Activated CD8-positive, alpha-beta memory T cell treated with anti-CD3 and anti-CD28 coated beads for 36 hours (primary cell): Measurements from ENCODE around the gene KIF5C. TPM values are rescaled to one million over a fixed set of nuclear protein-coding genes. Genes with fewer than 3 reads are reported as not detected.

ENCODE experiments used
- CTCF ChIA-PET: fragments of 350-600 bp; sonication (Branson Sonifier 250); formaldehyde crosslinking; loops from one replicate; lab custom pipeline; 2021; ENCODE audit warnings: antibody characterized with exemption; lab: Charles Lee
- POLR2A ChIA-PET: fragments of 350-600 bp; sonication (Branson Sonifier 250); formaldehyde crosslinking; loops from one replicate; lab custom pipeline; 2021; ENCODE audit warnings: antibody characterized with exemption; lab: Charles Lee
- total RNA-seq, 2 experiments: library from RNA; stranded (reverse); gene quantifications; one replicate each; pipeline ENCODE4 v1.2.3, GENCODE V29; 2021

The KIF5C gene
- total RNA-seq, 2 experiments from 2014 or later, result 24.3 to 25.4 TPM

DNA sequence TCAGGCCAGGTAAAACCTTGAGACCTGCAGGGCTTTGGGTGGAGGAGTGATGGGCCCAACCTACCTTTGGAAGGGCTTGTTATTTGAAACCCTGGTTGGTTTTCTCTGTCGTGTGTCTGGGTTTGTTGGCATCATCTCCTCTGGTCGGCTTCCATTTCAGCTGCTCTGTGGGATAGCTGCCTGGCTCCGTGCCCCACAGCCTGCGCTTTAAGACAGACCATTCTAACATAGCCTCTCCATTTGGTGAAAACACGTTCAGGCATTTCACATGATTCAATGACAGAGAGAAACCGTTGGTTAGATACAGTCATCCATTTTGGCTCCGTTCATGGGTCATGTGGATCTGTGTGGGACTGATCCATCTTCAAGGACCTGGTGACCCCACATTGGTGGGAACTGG is 126.5 kb downstream of the KIF5C start:
- CTCF ChIA-PET, result interaction anchor here (1.1 kb wide), 1 partner anchor 14 kb away, joined by 3 read pairs; no protein-coding TSS in a partner anchor
- POLR2A ChIA-PET, result interaction anchor here (0.6 kb wide), 1 partner anchor 291 kb away, joined by 3 read pairs; no protein-coding TSS in a partner anchor

DNA sequence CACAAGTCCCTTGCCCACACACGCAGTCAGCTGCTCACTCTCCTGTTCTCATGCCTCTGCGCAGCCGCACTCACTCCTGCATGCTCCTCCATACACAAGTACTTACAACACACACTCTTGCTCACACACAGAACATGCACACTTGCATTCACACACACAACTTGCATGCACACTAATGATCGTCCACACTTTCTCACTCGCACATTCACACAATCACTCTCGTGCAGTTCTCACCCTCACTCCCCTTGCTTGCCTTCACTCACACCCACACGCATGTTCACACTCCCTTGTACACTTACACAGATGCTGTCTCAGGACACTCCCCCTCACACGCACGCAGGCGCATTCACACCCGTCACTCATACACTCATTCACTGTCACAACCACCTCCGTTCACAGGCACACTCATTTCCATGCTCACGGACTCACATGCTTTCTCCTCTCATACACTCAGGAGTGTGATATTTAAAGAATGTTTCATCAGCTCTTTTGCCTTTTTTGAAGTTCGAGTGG is 127.4 kb downstream of the KIF5C start:
- CTCF ChIA-PET, result no interaction called here
- POLR2A ChIA-PET, result interaction anchor here (0.6 kb wide), 1 partner anchor 292 kb away, joined by 3 read pairs; no protein-coding TSS in a partner anchor

DNA sequence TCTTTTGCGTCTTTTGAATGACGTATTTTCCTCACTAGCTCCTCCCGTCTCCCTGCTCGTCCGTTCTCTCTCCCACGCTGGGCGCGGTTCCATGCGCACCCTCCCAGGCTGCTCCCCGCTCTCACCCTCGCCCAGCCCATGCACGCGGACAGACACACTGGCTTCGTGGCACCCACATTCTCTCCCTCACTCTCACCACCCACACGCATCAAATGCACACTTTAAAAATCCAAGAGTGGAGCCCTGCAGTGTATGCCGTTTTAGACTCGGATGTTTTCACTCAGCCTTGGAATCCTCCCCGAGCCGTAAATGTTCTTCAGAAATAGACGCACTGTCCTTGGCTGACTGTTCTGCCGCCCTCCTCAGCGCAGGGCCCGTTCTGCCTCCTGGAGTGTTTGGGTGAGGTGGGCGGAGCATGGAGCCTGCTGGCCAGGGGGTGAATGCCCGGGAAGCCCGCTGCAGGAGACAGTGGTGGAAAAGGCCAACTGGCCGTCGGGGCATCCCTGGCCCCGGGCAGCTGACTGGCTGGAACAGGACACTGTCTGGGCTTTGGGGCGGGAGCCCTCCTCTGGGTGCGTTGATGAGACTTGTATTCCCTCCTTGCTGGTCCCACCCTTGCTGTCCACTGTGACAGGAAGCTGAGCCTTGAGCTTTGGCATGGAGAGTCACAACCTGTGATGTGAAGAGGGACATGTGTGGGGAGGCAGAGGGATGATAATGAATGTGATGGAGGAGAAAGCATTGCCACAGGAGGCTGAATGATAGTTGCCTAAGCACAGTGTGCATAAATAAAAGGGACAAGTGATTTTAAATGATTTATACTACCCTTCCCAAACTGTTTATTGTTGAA is 128.1 kb downstream of the KIF5C start:
- POLR2A ChIA-PET, result no interaction called here
- CTCF ChIA-PET, result no interaction called here

DNA sequence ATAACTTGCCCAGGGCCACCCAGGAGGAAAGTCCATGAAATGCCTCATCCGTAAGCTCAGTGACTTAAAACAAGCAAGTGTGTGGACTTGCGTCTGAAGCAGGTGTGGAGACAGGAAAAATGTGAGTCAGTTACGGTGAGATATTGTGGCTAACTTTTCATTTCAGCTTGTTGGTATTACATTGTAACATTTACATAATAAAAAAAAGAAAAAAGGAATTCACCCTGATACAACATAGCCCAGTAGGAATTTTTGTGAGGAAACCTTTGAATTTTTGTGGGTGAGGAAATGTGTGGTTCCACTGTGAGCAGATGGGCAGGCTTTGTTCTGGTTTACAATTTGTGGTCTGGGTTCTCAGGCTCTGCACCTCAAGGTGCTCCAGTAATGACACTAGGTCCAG is 129.8 kb downstream of the KIF5C start:
- ChIA-PET CTCF (no interaction called here), POLR2A (no interaction called here)

DNA sequence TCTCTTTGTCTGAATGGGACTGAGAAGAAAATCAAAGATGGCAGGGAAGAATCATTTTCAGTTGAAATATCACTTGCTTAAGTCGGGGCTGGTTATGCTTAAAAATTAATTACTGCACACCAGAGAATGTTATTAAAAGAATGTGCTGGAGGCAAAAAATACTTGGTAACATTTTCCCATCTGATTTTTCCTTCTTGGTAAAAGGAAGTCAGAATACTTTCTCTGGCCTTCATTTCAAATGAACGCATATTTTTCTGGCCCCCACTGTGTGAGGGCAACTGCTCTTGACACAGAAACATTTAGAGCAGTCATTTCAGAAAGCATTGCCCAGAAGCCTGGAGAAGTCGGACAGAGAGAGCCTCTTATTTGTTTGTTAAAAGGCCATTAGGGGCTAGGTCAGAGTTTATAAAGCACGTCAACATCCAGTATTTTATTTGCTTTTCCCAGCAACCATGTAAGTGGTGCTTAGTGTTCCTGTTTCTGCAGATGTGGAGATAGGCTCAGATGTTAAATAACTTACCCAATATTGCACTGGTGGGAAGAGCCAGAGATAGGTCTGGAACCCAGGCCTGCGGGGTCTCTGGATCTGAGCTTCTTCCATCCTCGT is 130.5 kb downstream of the KIF5C start:
- ChIA-PET CTCF (no interaction called here), POLR2A (no interaction called here)

DNA sequence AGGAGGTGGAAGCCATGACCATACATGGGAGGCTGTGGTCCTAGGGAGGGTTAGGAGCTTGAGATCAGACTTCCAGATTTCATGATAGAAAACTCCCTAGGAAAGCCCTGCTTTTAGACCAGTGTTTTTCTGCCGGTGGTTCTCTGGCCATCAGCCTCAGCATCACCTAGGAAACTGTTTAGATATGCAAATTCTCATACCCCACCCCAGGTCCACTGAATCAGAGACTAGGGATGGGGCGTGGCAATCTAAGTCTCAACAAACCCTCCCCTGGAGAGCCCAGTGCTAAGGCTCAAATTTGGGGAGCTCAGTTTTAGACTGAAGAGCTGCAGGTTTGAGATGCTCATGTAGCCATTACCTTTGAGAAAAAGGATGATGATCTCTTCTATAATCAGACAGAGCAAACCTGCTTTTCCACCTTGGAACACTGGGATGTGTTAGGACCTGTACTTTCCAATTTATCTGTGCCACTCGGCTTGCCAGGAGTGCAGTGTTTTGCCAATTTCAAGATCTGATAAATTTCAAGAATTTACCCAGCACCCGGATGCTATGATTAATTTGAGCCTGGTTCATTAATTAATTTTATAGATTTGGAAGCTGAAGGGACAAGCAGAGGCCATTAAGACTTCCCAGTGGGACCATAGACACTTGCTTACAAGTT is 132.0 kb downstream of the KIF5C start:
- ChIA-PET CTCF (no interaction called here), POLR2A (no interaction called here)

DNA sequence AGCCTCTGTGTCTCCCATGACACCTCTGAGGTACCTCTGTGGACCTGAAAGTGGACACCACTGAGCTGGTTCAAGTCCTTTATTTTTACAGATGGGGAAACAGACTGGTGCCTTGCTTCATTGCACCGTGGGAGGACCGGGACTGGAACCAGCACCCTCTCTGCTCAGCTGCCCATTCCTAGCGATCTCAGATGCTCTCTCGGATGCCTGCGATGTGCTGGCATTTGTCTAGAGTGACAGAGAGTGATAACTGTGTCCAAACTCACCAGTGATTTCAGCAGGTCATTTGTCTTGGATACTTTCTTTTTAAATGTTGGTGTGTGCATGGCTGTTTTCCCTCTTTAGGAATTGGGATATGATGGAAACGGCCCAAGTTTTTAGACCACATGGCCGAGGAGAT is 133.4 kb downstream of the KIF5C start:
- CTCF ChIA-PET, result no interaction called here
- POLR2A ChIA-PET, result no interaction called here

DNA sequence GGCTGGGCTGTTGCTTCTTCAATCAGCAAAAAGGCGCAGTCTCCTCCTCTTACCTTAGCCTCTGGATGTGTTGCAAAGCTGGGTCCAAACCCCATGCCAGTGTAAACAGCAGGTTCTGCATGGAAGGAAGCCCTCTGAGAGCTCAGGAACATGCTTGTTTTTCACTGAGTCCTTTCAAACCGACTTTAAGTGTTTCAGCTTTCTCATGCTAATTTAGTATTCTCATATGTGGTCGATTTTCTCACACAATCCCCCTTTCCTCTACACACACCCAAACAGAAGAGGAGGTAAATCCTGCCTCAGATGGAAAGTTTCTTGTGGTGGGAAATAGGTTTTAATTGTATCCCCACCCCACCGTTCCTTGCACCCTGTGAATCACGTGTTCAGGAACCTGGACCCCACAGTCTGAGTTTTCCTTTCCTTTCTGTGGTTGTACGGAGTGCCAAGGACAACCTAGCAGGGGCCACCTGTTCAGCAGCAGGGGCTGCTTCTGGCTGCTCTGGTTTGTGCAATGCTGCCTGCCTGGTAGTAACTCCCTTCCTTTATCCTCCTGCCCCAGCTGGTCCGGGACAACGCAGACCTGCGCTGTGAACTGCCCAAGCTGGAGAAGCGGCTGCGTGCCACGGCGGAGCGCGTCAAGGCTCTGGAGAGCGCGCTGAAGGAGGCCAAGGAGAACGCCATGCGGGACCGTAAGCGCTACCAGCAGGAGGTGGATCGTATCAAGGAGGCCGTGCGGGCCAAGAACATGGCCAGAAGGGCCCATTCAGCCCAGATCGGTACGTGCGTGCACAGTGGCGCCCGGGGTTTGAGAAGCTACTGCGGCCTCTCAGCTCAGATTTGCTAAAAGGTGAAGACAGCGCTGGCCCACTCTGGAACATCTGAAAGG is 134.8 kb downstream of the KIF5C start:
- ChIA-PET POLR2A (no interaction called here), CTCF (no interaction called here)

DNA sequence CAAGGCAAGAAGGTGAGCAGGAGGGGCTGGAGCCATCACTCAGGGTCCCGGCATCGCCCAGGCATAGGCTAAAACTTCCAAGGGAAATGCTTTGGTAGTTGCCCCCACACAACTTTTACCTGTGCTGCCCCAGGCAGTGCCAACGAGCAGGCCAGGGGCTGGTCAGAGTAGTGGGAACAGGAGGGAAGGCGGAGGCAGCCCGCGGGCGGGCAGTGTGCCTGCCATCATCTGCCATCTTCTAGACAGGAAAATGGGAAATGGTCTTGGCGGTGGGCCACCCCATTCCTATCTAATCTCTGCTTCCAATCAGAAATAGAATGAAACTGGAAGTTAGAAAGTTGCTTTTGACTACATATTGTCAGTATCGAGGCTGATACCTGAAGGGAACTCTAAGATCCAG is 137.5 kb downstream of the KIF5C start:
- ChIA-PET CTCF (no interaction called here), POLR2A (no interaction called here)

DNA sequence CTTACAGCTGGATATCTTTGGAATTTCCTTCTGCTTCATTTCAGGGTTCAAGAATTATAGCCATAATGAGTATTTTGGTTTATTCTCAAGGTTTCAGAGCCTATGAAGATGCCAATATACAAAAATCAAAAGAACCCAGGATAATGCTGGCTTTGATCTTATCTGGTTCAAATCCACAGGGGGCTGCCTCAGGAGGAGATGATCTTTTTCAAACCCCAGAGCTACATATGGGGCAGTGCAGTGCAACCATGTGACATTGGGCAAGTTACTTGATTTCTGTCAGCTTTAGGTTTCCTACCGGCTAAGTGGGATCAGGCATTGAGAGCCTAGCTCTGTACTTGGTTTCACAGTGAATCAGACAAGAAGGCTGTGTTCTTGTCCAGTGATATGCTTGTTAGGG is 140.5 kb downstream of the KIF5C start:
- ChIA-PET POLR2A (no interaction called here), CTCF (interaction anchor here (1.4 kb wide), 1 partner anchor 14 kb away, joined by 3 read pairs; no protein-coding TSS in a partner anchor)

DNA sequence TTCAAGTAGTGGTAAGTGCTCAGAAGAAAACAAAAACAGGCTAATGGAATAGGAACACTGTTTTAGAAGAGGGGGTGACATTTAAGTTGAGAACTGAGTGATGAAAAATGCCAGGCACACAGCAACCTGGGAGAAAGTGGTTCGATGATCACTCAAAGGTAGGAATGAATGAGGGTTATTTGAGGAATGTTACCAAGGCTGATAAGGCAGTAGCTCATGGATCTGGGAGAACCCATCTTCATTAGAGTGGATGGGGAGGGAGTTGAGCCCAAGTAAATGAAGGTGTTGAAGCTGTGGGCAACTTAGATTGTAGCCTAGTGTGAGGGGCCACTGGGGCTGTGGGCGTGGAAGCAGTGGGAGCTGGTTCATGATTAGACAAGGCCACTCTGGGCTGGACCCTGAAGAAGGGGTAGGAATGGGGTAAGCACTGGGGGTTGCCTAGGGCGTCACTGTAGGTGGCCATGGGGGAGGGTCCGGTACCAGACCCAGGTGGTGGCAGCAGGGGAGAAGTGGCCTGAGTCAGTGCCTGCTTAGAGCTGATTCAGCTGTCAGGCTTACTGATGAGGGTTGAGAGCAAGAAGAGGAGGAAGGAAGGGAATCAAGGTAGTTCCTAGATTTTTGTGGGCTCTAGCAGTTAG is 141.0 kb downstream of the KIF5C start:
- ChIA-PET CTCF (interaction anchor here (1.4 kb wide), 1 partner anchor 15 kb away, joined by 3 read pairs; no protein-coding TSS in a partner anchor), POLR2A (no interaction called here)

DNA sequence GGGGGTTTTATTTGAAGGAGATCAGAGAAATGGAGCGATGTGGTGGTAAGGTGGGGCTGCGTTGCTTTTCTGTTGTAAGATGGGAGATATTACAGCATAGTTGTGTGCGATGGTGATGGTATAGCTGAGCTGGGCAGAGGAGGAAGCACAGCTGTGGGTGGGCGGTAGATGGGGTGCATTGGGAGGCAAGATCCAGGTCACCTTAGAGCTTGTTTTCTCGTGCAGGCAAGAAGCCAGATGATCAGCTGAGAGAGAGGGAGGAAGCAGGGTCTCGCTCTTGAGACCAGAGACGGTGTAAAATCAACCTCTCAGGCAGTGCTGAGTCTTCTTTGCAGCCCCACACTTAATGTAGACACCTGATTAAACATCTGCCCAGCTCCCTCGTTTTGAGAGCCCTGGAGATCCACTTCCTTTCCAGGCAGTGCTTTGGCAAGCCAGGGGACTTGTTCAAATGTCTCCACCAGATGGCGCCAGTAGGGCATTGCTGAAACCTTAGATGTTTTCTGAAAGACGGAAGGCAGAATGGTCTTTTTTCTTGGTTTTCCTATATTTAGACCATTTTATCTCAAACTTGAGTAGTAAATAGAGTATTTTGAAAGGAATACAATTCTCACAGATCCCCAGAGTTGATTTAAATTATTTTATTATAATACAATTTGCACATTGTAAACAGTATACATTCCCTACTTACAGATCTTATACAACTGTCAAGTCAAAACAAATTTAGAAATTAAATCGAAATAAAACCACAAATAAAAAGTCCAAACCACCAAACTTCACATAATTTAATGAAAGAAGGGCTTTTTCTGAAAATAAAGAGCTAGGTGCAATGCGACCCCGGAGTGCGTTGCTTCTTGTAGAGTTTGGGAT is 142.3 kb downstream of the KIF5C start:
- ChIA-PET CTCF (interaction anchor here (0.6 to 1.5 kb wide), 7 partner anchors 11 to 544 kb away, joined by 3 to 8 read pairs (median 3); no protein-coding TSS in a partner anchor), POLR2A (no interaction called here)

DNA sequence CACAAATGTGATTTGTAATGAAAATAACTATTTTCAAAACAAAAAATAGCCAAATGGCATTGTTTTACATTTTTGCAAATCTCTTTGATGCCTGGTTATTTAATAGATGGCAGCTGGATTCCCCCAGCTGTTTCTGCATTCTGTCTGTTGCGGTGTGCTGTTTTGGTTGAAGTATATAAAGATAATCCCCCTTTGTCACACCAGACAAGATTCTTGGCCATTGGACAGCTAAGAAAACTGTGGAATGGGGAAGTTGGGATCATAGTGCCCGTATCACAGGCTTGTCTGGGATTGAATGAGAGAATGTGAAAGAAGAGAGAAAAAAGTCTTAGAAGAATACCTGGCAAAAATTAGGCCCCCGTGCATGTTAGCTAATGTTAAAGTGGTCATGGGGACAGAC is 144.0 kb downstream of the KIF5C start:
- ChIA-PET CTCF (interaction anchor here (1.5 kb wide), 1 partner anchor 9 kb away, joined by 6 read pairs; no protein-coding TSS in a partner anchor), POLR2A (no interaction called here)

DNA sequence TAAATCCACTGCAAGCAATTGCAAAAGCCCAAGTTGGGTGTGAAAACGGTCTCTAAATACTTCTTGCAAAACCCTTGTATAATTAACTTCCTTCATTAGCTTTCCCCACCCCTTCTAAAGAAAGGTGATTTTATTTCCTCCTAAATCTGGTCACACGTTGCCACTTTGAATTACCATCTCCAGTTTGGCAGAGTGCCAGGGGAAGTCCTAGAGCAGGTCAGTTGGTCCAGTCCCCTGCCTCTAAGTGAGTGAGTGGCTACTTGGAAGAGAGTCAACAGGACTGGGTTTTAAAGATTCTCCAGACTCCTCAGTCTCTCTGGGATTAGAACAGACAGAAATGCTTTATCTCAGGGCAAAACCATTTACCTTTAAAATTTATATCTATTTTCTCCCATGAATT is 144.7 kb downstream of the KIF5C start:
- ChIA-PET POLR2A (no interaction called here), CTCF (no interaction called here)

DNA sequence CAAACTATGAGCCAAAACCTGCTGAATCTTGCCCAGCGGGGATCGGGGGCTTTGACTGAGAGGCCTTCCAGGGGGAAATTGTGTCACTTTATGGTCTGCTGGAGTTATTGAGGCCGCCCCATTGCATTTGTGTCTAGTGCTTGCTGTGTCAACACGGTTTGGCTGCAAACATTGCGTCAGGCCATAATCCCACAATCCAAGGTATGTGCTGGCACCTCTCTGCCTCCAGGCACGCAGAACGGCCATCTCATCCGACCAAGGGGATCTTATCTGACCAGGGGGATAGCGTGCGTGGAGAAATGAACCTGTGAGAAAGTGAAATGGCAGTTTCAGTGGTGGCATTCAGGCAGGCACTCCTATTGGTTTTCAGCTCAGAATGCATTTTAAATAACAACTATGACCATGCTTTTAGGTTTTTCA is 145.4 kb downstream of the KIF5C start:
- ChIA-PET CTCF (no interaction called here), POLR2A (no interaction called here)

DNA sequence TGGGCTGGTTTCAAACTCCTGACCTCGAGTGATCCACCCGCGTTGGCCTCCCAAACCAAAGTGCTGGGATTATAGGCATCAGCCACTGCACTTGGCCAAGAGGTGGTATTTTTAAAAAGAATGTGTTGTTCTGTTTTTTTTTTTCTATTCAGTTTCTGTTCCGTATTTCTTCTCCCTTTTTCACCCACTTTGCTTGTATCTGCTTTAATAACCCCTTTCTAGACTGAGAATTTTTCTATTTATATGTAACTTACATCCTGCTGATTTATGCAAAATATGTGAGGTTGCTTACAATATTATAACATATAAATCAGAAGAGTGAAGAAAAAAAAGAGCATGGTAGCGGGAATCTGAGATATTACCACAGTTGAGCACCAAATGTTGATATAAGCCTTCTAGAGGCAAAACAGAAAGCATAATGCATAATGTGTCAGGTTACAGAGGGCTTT is 146.3 kb downstream of the KIF5C start:
- POLR2A ChIA-PET, result no interaction called here
- CTCF ChIA-PET, result interaction anchor here (0.7 kb wide), 1 partner anchor 1544 kb away, joined by 5 read pairs; no protein-coding TSS in a partner anchor

DNA sequence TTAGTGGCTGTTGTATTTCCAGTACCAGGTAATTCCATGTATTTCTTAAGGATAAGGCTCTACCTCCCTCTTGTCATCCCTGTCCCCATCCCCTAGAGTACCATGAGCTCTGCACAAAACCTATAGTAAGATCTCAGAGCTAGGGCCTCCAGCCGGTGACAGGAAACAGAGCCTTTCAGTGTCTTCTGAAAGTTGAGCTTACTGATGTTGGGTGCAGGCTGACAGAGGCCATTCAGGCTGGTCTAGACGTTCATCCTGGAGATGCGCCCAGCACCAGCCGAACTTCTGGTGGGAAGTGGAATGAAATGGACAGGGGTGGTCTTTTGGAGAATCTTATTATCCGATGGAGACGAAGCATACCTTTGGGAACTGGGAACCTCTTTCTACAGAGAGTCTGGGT is 146.7 kb downstream of the KIF5C start:
- CTCF ChIA-PET, result interaction anchor here (0.7 kb wide), 1 partner anchor 1544 kb away, joined by 5 read pairs; no protein-coding TSS in a partner anchor
- POLR2A ChIA-PET, result no interaction called here
